ENCODE measurements around the gene ARL3. TPM values are rescaled to one million over a fixed set of nuclear protein-coding genes. Genes with fewer than 3 reads are reported as not detected.

Gene ARL3
- total and polyA plus RNA-seq, 2 of the 4 experiments (the other 2 are of a cell fraction): 5.0 to 14.3 TPM

DNA sequence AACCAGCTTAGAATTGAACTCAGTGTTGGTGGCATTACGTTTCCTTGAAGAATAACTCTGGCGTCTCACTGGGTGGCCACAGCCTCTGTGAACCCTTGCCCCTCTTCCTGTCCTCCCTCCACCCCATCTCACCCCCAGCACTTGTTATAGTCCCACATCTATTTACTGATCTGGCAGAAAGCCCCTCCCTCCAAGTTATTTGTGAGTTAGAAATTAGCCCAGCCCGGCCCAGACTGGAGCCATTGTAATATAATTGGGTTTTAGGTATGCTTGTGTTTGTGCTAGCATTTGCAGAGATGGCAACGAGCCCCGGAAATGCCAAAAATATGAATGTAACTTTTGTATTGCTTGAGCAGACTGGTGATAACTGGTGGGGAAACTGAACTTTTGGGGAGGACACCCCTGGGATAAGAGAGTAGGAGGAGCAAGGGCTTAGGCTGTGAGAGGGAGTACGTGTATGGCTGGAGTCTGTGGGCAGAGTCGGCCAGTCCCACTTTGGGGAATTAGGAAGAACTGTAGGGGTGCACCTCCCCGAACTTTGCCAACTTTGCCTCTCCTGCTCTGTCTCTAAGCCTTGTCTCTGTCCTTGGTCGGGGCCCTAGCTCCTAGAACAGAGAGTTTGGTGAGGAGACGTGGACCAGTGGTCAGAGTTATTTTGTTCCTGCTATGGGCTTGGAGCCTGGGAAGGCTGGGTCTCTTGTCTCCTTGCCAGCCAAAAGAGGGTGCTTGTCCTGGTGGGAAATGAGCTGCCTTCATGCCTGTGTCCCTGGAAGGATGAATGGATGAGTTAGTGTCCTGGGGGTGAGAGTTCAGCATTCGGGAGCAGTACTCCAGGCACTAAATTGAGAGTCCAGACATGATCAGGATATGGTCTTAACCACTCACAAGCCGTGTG is 89.2 kb downstream of the ARL3 start:
- ATAC-seq (ENCODE audit: low read depth): no peak
- no peak overlapping the region for H3K56ac ChIP-seq (ENCODE audit: extremely low read depth, insufficient read depth, low read length)
- peak overlapping the region; percentile 60 for H4K91ac ChIP-seq (ENCODE audit: insufficient read depth, low read depth, low read length)
- H3K9ac ChIP-seq (ENCODE audit: low read depth, low read length): no peak overlapping the region
- no peaks in the 10 kb centered on the region for H4K20me1 ChIP-seq (ENCODE audit: insufficient read depth, low read length)
- H2BK15ac ChIP-seq (ENCODE audit: low read depth, low read length): peak overlapping the region; percentile 28; the same call in 1 of the 3 replicates
- WGBS, 2 experiments (ENCODE audit: extremely low coverage in 2 of 2, insufficient read length in 1 of 2): 76% methylated on average over 4 of the region's 12 CpGs; no CpG with 5 or more reads in 1 of the 2 experiments
- 0 out of 2 replicates have a peak overlapping the region, but pooled peaks have one; percentile 10 for H3K18ac ChIP-seq (ENCODE audit: low read depth, low read length)
- DNase-seq: no peak
- intact Hi-C loops (cut with micrococcal nuclease): no loop called here
- H3K4me1 ChIP-seq (ENCODE audit: control insufficient read depth, insufficient read depth, low read length): peaks cover 54% of the 10 kb centered on the region
- peak overlapping the region in 1 of 2 experiments; percentile 24; a peak in 1 of 4 replicates for H4K8ac ChIP-seq (ENCODE audit: low read depth in 2 of 2, low read length in 2 of 2)
- H3K4me3 ChIP-seq (ENCODE audit: insufficient read depth, low read depth, low read length): no peak overlapping the region
- ChIA-PET POLR2A (ENCODE audit: unreplicated experiment) (no interaction called here), CTCF (interaction anchor here (0.9 to 1.0 kb wide), 2 partner anchors 10 to 13 kb away, joined by 3 to 6 read pairs; no protein-coding TSS in a partner anchor)
- peak overlapping the region; percentile 17; the same call in 1 of the 2 replicates for H2BK120ac ChIP-seq (ENCODE audit: low read depth, low read length)
- H3K4ac ChIP-seq (ENCODE audit: low read depth, low read length): peak overlapping the region; percentile 45
- BruUV-seq (replicated peaks): no TSS peak
- 0 out of 2 replicates have a peak overlapping the region, but pooled peaks have one; percentile 31 for H3K23ac ChIP-seq (ENCODE audit: low read depth, low read length)
- in situ Hi-C loops (cut with MboI; ENCODE audit: low sequenced_read_pairs): no loop called here
- peak overlapping the region; percentile 50 for H3K14ac ChIP-seq (replicated peaks; ENCODE audit: low read depth, low read length)
- peaks cover 48% of the 10 kb centered on the region for H3K9me1 ChIP-seq (ENCODE audit: insufficient read depth, low read length)
- H3K4me2 ChIP-seq (ENCODE audit: low read depth, low read length): no peak overlapping the region
- no peaks in the 10 kb centered on the region for H3K9me3 ChIP-seq (ENCODE audit: control insufficient read depth, insufficient read depth, low read length)
- 0 out of 2 replicates have a peak overlapping the region, but pooled peaks have one; percentile 6 for H3K27ac ChIP-seq (ENCODE audit: insufficient read depth, low read length)
- peaks cover 2% of the 10 kb centered on the region; the same call in 1 of the 2 replicates for H3K36me3 ChIP-seq (ENCODE audit: control insufficient read depth, insufficient read depth, low read length)
- no peak overlapping the region for H2BK5ac ChIP-seq (ENCODE audit: low read depth, low read length, poor library complexity, severe bottlenecking)
- peak overlapping the region; percentile 39 for H2BK20ac ChIP-seq (ENCODE audit: low read depth, low read length)
- peak overlapping the region; percentile 70 for H2AK9ac ChIP-seq (replicated peaks; ENCODE audit: low read depth, low read length, poor library complexity)
- dilution Hi-C loops (cut with HindIII; ENCODE audit: low sequenced_read_pairs, unreplicated experiment): no loop called here
- H3K79me1 ChIP-seq (ENCODE audit: low read depth in 1 of 2, low read length in 2 of 2): peaks cover 12 to 52% of the 10 kb centered on the region in 2 experiments
- H4K5ac ChIP-seq (ENCODE audit: low read depth, low read length): no peak overlapping the region
- H3K27me3 ChIP-seq (ENCODE audit: control insufficient read depth, insufficient read depth, low read length): no peaks in the 10 kb centered on the region
- H2AK5ac ChIP-seq (ENCODE audit: low read depth, low read length): peak overlapping the region; percentile 97
- peak overlapping the region; percentile 6 for H2AFZ ChIP-seq (replicated peaks; ENCODE audit: low read length, poor library complexity)
- TF ChIP-seq CTCF (conservative IDR thresholded peaks at IDR 0.05; ENCODE audit: low read depth, low read length): no peak
- TF ChIP-seq RFX5 (IDR thresholded peaks at IDR 0.05; ENCODE audit: low read depth, low read length): no peak
- TF ChIP-seq FOS (IDR thresholded peaks at IDR 0.05; ENCODE audit: low read depth, low read length): no peak
- no peak for TF ChIP-seq CEBPB (IDR thresholded peaks at IDR 0.05; ENCODE audit: low read depth, low read length)
- no peak for TF ChIP-seq RCOR1 (IDR thresholded peaks at IDR 0.05; ENCODE audit: insufficient replicate concordance, low read length)
- TF ChIP-seq NFE2L2 (IDR thresholded peaks at IDR 0.05; ENCODE audit: low read depth, low read length): no peak
- no peak for TF ChIP-seq MXI1 (IDR thresholded peaks at IDR 0.05; ENCODE audit: borderline replicate concordance, low read depth, low read length)
- TF ChIP-seq, protein P1, sequence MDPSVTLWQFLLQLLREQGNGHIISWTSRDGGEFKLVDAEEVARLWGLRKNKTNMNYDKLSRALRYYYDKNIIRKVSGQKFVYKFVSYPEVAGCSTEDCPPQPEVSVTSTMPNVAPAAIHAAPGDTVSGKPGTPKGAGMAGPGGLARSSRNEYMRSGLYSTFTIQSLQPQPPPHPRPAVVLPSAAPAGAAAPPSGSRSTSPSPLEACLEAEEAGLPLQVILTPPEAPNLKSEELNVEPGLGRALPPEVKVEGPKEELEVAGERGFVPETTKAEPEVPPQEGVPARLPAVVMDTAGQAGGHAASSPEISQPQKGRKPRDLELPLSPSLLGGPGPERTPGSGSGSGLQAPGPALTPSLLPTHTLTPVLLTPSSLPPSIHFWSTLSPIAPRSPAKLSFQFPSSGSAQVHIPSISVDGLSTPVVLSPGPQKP (IDR thresholded peaks at IDR 0.05; ENCODE audit: borderline replicate concordance, low read depth, low read length): no peak
- no peak for TF ChIP-seq CHD1 (IDR thresholded peaks at IDR 0.05; ENCODE audit: low read depth, low read length)
- no peak for TF ChIP-seq RAD21 (IDR thresholded peaks at IDR 0.05; ENCODE audit: low read length)
- no peak for TF ChIP-seq POLR2A (IDR thresholded peaks at IDR 0.05; ENCODE audit: low read depth, low read length)
- no peak for TF ChIP-seq SMC3 (IDR thresholded peaks at IDR 0.05; ENCODE audit: low read depth, low read length)
- TF ChIP-seq, protein P2, sequence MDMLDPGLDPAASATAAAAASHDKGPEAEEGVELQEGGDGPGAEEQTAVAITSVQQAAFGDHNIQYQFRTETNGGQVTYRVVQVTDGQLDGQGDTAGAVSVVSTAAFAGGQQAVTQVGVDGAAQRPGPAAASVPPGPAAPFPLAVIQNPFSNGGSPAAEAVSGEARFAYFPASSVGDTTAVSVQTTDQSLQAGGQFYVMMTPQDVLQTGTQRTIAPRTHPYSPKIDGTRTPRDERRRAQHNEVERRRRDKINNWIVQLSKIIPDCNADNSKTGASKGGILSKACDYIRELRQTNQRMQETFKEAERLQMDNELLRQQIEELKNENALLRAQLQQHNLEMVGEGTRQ (IDR thresholded peaks at IDR 0.05; ENCODE audit: low read depth, low read length): no peak
- TF ChIP-seq BHLHE40 (IDR thresholded peaks at IDR 0.05; ENCODE audit: low read depth, low read length): no peak

Data from IMR-90 (cell line).